Fibroblast of skin of right quadriceps (primary cell): ENCODE measurements around the gene RTBDN.
"Not testable (repeated sequence)": the region's sequence is repeated elsewhere in the genome, so short reads cannot be mapped to it uniquely, and the experiment has no call there.

Experiments used
- DNase-seq: peaks from one replicate; pipeline ENCODE4 v3.0.0-alpha.2; 2013

Gene RTBDN

GRCh38 chr19:12856653-12857052 lies 22.3 kb upstream of the RTBDN start:
- no peak for DNase-seq

- peak; percentile 68 for DNase-seq
Observed at GRCh38 chr19:12847159-12848139, 13.1 kb upstream of the RTBDN start.

GRCh38 chr19:12846613-12847012 lies 12.2 kb upstream of the RTBDN start:
- DNase-seq: not testable (repeated sequence)

GRCh38 chr19:12843999-12844732 lies 9.8 kb upstream of the RTBDN start:
- no peak for DNase-seq

GRCh38 chr19:12843328-12843727 lies 8.9 kb upstream of the RTBDN start:
- no peak for DNase-seq

- DNase-seq: no peak
Observed at GRCh38 chr19:12842511-12842910, 8.1 kb upstream of the RTBDN start.

GRCh38 chr19:12841094-12841493 lies 6.7 kb upstream of the RTBDN start:
- DNase-seq: peak; percentile 30

GRCh38 chr19:12840091-12841079 lies 6.0 kb upstream of the RTBDN start:
- peak; percentile 72 for DNase-seq

GRCh38 chr19:12838886-12839756 lies 4.7 kb upstream of the RTBDN start:
- DNase-seq: no peak

- DNase-seq: no peak
Observed at GRCh38 chr19:12838182-12838885, 4.0 kb upstream of the RTBDN start, which contains the start of gene MAST1. Gene MAST1, plus strand, starts transcription at chr19:12838515. Its CDS starts 58 bp downstream, at chr19:12838573.

- DNase-seq: no peak
Observed at GRCh38 chr19:12837225-12837624, 2.8 kb upstream of the RTBDN start.

GRCh38 chr19:12836529-12836863 lies 2.1 kb upstream of the RTBDN start:
- DNase-seq: no peak

- DNase-seq: no peak
Observed at GRCh38 chr19:12834976-12835757, 788 bp upstream of the RTBDN start.

- no peak for DNase-seq
Observed at GRCh38 chr19:12833738-12834565, 427 bp downstream of the RTBDN start.

- DNase-seq: no peak
Observed at GRCh38 chr19:12833418-12833737, 1.0 kb downstream of the RTBDN start.

GRCh38 chr19:12828494-12828893 lies 5.9 kb downstream of the RTBDN start:
- no peak for DNase-seq

- DNase-seq: peak; percentile 46
Observed at GRCh38 chr19:12825254-12826131, 8.9 kb downstream of the RTBDN start.

- DNase-seq: no peak
Observed at GRCh38 chr19:12821761-12822160, 12.6 kb downstream of the RTBDN start.
